Measurements from ENCODE around the gene SNRNP25.

DNA sequence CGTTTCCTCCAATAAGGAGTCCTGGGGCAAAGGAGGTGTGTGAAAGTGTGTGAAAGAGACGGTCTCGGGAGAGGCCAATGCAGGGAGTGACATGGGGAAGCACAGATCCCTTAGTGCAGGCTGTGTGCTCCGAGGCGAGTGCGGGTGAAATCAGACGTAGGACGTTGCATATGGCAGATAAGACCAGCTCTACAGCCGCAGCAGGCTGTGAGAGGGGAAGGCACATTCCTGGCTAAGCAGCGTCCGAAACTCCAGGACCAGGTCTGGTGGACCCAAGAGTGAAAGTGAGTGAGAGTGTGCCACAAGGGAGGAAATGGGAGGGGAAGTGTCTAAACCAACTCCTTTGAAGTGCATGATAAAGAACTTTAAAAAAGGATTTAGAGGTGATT lies 11.6 kb upstream of the SNRNP25 start:
- TF ChIP-seq CTCF (IDR thresholded peaks at IDR 0.05) (no peak), POLR2A (IDR thresholded peaks at IDR 0.05) (no peak)
